Right atrium auricular region (tissue), 2 donors: ENCODE results near the gene OR52J3. TPM values are rescaled to one million over a fixed set of nuclear protein-coding genes. Genes with fewer than 3 reads are reported as not detected.

Experiments used
- DNase-seq: peaks from one replicate; pipeline ENCODE4 v3.0.0-alpha.2; 2019; ENCODE audit warnings: low spot score
- H3K27ac ChIP-seq, 2 donors: fragments of 200-600 bp; sonication (generic); 1 replicate in 1 of 2; 2 replicates in 1 of 2; pipeline ENCODE4 v1.5.1; 2016 to 2019
- H3K27me3 ChIP-seq, 2 donors: fragments of 200-600 bp; sonication (generic); one replicate each; pipeline versions ENCODE4 v1.5.1 to v1.6.0; 2017 to 2019
- H3K36me3 ChIP-seq: fragments of 200-600 bp; sonication (generic); one replicate; pipeline ENCODE4 v1.5.1; 2016
- H3K4me1 ChIP-seq, 2 donors: fragments of 200-600 bp; sonication (generic); one replicate each; pipeline versions ENCODE4 v1.5.1 to v1.6.0; 2017 to 2019
- H3K4me3 ChIP-seq, 2 donors: fragments of 200-600 bp; sonication (generic); 1 replicate in 1 of 2; 2 replicates in 1 of 2; pipeline ENCODE4 v1.5.1; 2017 to 2019; ENCODE audit warnings: mild to moderate bottlenecking in 1 of 2, moderate library complexity in 1 of 2
- H3K9me3 ChIP-seq, 2 donors: fragments of 200-600 bp; sonication (generic); one replicate each; pipeline ENCODE4 v1.5.1; 2019
- total RNA-seq, 2 donors: library from RNA; depleted of rRNA; stranded (reverse); fragments of >200 nt; gene quantifications; one replicate each; pipeline ENCODE4 v1.1.0, GENCODE V29; 2016
- TF ChIP-seq, protein P1 (sequence below), 2 donors: fragments of 200-600 bp; sonication (generic); IDR thresholded peaks; one replicate each; pipeline ENCODE4 v1.5.1; 2019; ENCODE audit warnings: antibody characterized with exemption in 2 of 2

Gene OR52J3
- total RNA-seq, 2 donors from 2014 or later = not detected

DNA sequence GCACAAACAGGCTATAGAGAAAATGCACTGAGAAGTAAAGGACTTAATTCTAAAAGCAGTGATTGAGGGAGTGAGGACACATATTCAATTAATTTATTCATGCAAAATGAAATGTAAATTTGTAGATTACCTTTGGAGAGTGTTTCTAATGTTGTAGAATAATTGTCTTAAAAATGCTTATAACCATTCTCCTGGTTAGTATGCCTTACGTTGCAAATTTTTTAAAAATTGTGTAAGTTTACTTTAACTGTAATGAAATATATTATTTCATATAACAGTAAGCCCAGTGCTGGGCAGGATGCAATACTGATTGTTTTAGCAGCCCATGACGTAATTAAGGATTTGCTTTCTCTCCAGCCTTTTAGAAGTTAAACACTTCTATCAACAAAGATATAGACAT, 49.7 kb downstream of the OR52J3 start:
- H3K36me3 ChIP-seq = no peaks in the 10 kb centered on the region
- no peaks in the 10 kb centered on the region for H3K4me1 ChIP-seq
- TF ChIP-seq, protein P1, sequence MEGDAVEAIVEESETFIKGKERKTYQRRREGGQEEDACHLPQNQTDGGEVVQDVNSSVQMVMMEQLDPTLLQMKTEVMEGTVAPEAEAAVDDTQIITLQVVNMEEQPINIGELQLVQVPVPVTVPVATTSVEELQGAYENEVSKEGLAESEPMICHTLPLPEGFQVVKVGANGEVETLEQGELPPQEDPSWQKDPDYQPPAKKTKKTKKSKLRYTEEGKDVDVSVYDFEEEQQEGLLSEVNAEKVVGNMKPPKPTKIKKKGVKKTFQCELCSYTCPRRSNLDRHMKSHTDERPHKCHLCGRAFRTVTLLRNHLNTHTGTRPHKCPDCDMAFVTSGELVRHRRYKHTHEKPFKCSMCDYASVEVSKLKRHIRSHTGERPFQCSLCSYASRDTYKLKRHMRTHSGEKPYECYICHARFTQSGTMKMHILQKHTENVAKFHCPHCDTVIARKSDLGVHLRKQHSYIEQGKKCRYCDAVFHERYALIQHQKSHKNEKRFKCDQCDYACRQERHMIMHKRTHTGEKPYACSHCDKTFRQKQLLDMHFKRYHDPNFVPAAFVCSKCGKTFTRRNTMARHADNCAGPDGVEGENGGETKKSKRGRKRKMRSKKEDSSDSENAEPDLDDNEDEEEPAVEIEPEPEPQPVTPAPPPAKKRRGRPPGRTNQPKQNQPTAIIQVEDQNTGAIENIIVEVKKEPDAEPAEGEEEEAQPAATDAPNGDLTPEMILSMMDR (IDR thresholded peaks at IDR 0.05) = no peak
- H3K9me3 ChIP-seq = no peaks in the 10 kb centered on the region
- H3K27ac ChIP-seq = no peak overlapping the region
- H3K27me3 ChIP-seq = no peaks in the 10 kb centered on the region
- no peak for DNase-seq
- H3K4me3 ChIP-seq = no peak overlapping the region

Other genes starting within 250 kb of the OR52J3 start
- gene OR52R1, start 242.1 kb upstream of the OR52J3 start, total RNA-seq = not detected
- not detected for gene OR51F2, start 225.2 kb upstream of the OR52J3 start, total RNA-seq
- gene OR51S1, start 197.3 kb upstream of the OR52J3 start, total RNA-seq = not detected
- gene OR51T1, start 164.6 kb upstream of the OR52J3 start, total RNA-seq = not detected
- gene OR51A7, start 142.7 kb upstream of the OR52J3 start, total RNA-seq = not detected
- not detected for gene OR51G2, start 127.2 kb upstream of the OR52J3 start, total RNA-seq
- gene OR51G1, start 122.2 kb upstream of the OR52J3 start, total RNA-seq = not detected
- not detected for gene OR51A4, start 98.9 kb upstream of the OR52J3 start, total RNA-seq
- gene OR51A2, start 90.8 kb upstream of the OR52J3 start, total RNA-seq = not detected
- gene OR51L1, start 51.7 kb upstream of the OR52J3 start, total RNA-seq = not detected
- not detected for gene OR52E2, start 13.1 kb downstream of the OR52J3 start, total RNA-seq
- not detected for gene OR52E1, start 23.0 kb downstream of the OR52J3 start, total RNA-seq
- gene OR52A5, start 91.8 kb downstream of the OR52J3 start, total RNA-seq = not detected
- not detected for gene OR52A1, start 108.2 kb downstream of the OR52J3 start, total RNA-seq
- not detected for gene OR51V1, start 154.2 kb downstream of the OR52J3 start, total RNA-seq
- 1,000 to 10,000 TPM; 1,514 to 1,650 TPM for gene HBB, start 180.5 kb downstream of the OR52J3 start, total RNA-seq
- 1 to 10 TPM; 2.1 to 2.4 TPM for gene HBD, start 188.0 kb downstream of the OR52J3 start, total RNA-seq
- gene HBG1, start 203.3 kb downstream of the OR52J3 start, total RNA-seq = not detected
- gene HBG2, start 208.3 kb downstream of the OR52J3 start, total RNA-seq = under 1 TPM in 1 of 2 donors, not detected in 1; 0.90 TPM
- not detected for gene HBE1, start 223.4 kb downstream of the OR52J3 start, total RNA-seq